ENCODE data around the gene PTPN4. TPM values are rescaled to one million over a fixed set of nuclear protein-coding genes. Genes with fewer than 3 reads are reported as not detected.

The PTPN4 gene
- total and polyA plus RNA-seq, 2 experiments from 2014 or later, result 41.6 to 90.4 TPM

DNA sequence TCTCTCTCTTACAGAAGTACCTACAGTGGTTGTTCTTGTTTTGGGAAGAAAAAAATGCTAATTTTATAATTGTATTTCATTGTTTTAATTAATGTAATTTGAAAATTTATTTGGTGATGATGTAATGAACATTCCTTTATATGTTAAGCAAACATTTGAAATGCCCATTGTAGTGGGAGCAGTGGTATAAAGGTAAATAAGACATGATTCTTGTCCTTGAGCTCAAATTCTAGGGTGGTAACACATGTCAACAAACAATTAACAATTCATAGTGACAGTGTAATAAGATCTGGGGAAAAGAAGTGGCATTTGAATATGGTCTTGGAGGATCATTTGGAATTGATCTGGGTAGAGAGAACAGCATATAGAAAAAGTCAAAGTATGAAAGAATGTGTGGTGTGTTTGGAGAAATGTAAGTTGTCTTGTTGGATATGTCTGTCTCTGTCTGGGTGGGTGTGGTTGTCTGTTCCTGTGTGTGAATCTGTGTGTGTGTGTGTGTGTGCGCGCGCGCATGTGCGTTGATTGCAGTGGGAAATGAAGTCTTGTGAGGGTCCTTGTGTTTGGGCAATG, 5.8 kb downstream of the PTPN4 start:
- Histone ChIP-seq H3K4me3 (no peak overlapping the region), H3K9me2 (ENCODE audit: insufficient read depth) (no peaks in the 10 kb centered on the region), H3K27me3 (ENCODE audit: insufficient read depth) (no peaks in the 10 kb centered on the region), H3K36me3 (ENCODE audit: insufficient read depth) (no peaks in the 10 kb centered on the region), H3K27ac (ENCODE audit: low read depth) (no peak overlapping the region; the same call in 1 of the 2 replicates), H3K4me1 (ENCODE audit: insufficient read depth) (peaks cover 54% of the 10 kb centered on the region), H3F3A (replicated peaks; ENCODE audit: low read depth) (no peaks in the 10 kb centered on the region), H4K20me1 (replicated peaks; ENCODE audit: insufficient read depth) (peaks cover 35% of the 10 kb centered on the region), H3K4me2 (peak overlapping the region; percentile 35; the same call in 1 of the 2 replicates), H2AFZ (no peak overlapping the region), H3K79me2 (replicated peaks; ENCODE audit: insufficient read depth) (peaks cover 100% of the 10 kb centered on the region)
- ATAC-seq, result no peak
- Mint-ChIP-seq H3K4me3 (peak overlapping the region; percentile 18), H3K4me1 (peaks cover 36% of the 10 kb centered on the region), H3K9me3 (no peaks in the 10 kb centered on the region), H3K27ac (no peak overlapping the region), H3K27me3 (ENCODE audit: insufficient read depth, low read depth, poor library complexity) (peaks cover under 1% of the 10 kb centered on the region), H3K36me3 (ENCODE audit: low read depth) (no peaks in the 10 kb centered on the region)
- DNase-seq (ENCODE audit: low spot score), result no peak
- TF ChIP-seq JUNB (IDR thresholded peaks at IDR 0.05; ENCODE audit: unreplicated experiment) (no peak), POLR2AphosphoS5 (IDR thresholded peaks at IDR 0.05; ENCODE audit: low read depth) (no peak), EZH2phosphoT487 (IDR thresholded peaks at IDR 0.05; ENCODE audit: unreplicated experiment) (no peak), NANOG (IDR thresholded peaks at IDR 0.05; ENCODE audit: borderline replicate concordance) (no peak), ZNF114 (CRISPR knock-in tag; IDR thresholded peaks at IDR 0.05) (no peak), ZNF331 (CRISPR knock-in tag; IDR thresholded peaks at IDR 0.05; ENCODE audit: low read depth) (no peak), CREB1 (CRISPR knock-in tag; IDR thresholded peaks at IDR 0.05; ENCODE audit: low read depth) (no peak)
- TF ChIP-seq, protein P1, sequence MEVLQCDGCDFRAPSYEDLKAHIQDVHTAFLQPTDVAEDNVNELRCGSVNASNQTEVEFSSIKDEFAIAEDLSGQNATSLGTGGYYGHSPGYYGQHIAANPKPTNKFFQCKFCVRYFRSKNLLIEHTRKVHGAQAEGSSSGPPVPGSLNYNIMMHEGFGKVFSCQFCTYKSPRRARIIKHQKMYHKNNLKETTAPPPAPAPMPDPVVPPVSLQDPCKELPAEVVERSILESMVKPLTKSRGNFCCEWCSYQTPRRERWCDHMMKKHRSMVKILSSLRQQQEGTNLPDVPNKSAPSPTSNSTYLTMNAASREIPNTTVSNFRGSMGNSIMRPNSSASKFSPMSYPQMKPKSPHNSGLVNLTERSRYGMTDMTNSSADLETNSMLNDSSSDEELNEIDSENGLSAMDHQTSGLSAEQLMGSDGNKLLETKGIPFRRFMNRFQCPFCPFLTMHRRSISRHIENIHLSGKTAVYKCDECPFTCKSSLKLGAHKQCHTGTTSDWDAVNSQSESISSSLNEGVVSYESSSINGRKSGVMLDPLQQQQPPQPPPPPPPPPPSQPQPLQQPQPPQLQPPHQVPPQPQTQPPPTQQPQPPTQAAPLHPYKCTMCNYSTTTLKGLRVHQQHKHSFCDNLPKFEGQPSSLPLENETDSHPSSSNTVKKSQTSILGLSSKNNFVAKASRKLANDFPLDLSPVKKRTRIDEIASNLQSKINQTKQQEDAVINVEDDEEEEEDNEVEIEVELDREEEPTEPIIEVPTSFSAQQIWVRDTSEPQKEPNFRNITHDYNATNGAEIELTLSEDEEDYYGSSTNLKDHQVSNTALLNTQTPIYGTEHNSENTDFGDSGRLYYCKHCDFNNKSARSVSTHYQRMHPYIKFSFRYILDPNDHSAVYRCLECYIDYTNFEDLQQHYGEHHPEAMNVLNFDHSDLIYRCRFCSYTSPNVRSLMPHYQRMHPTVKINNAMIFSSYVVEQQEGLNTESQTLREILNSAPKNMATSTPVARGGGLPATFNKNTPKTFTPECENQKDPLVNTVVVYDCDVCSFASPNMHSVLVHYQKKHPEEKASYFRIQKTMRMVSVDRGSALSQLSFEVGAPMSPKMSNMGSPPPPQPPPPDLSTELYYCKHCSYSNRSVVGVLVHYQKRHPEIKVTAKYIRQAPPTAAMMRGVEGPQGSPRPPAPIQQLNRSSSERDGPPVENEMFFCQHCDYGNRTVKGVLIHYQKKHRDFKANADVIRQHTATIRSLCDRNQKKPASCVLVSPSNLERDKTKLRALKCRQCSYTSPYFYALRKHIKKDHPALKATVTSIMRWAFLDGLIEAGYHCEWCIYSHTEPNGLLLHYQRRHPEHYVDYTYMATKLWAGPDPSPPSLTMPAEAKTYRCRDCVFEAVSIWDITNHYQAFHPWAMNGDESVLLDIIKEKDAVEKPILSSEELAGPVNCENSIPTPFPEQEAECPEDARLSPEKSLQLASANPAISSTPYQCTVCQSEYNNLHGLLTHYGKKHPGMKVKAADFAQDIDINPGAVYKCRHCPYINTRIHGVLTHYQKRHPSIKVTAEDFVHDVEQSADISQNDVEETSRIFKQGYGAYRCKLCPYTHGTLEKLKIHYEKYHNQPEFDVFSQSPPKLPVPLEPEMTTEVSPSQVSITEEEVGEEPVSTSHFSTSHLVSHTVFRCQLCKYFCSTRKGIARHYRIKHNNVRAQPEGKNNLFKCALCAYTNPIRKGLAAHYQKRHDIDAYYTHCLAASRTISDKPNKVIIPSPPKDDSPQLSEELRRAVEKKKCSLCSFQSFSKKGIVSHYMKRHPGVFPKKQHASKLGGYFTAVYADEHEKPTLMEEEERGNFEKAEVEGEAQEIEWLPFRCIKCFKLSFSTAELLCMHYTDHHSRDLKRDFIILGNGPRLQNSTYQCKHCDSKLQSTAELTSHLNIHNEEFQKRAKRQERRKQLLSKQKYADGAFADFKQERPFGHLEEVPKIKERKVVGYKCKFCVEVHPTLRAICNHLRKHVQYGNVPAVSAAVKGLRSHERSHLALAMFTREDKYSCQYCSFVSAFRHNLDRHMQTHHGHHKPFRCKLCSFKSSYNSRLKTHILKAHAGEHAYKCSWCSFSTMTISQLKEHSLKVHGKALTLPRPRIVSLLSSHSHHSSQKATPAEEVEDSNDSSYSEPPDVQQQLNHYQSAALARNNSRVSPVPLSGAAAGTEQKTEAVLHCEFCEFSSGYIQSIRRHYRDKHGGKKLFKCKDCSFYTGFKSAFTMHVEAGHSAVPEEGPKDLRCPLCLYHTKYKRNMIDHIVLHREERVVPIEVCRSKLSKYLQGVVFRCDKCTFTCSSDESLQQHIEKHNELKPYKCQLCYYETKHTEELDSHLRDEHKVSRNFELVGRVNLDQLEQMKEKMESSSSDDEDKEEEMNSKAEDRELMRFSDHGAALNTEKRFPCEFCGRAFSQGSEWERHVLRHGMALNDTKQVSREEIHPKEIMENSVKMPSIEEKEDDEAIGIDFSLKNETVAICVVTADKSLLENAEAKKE (CRISPR knock-in tag; IDR thresholded peaks at IDR 0.05), result no peak

All from GM23338 (cell line).